HCT116 (cell line): Measurements from ENCODE around the gene GTPBP1. TPM values are rescaled to one million over a fixed set of nuclear protein-coding genes. Genes with fewer than 3 reads are reported as not detected.

Source experiments
- ATAC-seq: fragments of 200-7000 bp; cut with Tn5 transposase; 2 replicates; pipeline ENCODE4 v1.9.1; 2020; ENCODE audit warnings: mild to moderate bottlenecking, moderate library complexity
- BruUV-seq: library from RNA; stranded (reverse); fragments of 400-500 nt; replicated peaks from 2 replicates; lab custom pipeline; 2021; lab: Mats Ljungman, UMichigan
- CTCF ChIA-PET: fragments of 300-600 bp; sonication (Branson Sonifier 250); formaldehyde crosslinking; loops from one replicate; lab custom pipeline; 2021; ENCODE audit warnings: antibody characterized with exemption; lab: Charles Lee
- POLR2A ChIA-PET: fragments of 300-600, 350-600 bp; sonication (Branson Sonifier 250); formaldehyde crosslinking; loops from one replicate; lab custom pipeline; 2021; ENCODE audit warnings: antibody characterized with exemption; lab: Charles Lee
- RAD21 ChIA-PET, 2 experiments: fragments of 300-600 bp; sonication (Branson Sonifier 250); formaldehyde crosslinking; loops; one replicate each; lab custom pipeline; 2023; ENCODE audit warnings: low total read pairs in 2 of 2; ENCODE audit not compliant: uncharacterized antibody in 2 of 2, unreplicated experiment in 2 of 2, low non-redundant PET in 1 of 2; lab: Charles Lee
- DNase-seq: peaks from one replicate; pipeline ENCODE4 v3.0.0-alpha.2; 2010; ENCODE audit warnings: low read depth, low spot score
- H2AFZ ChIP-seq: fragments of 200-600 bp; shearing (Covaris generic), sonication (generic); 2 replicates; pipeline ENCODE4 v1.6.1; 2017; ENCODE audit warnings: low read depth, mixed run types, mixed read lengths, antibody characterized with exemption, low read length; ENCODE audit not compliant: poor library complexity, severe bottlenecking
- H3K27ac ChIP-seq: 2 replicates; pipeline ENCODE4 v1.5.1; 2012; ENCODE audit warnings: low read depth, low read length
- H3K27me3 ChIP-seq: fragments of 200-600 bp; sonication (generic); 2 replicates; pipeline ENCODE4 v1.6.1; 2016; ENCODE audit warnings: mixed run types, low read length, mixed read lengths; ENCODE audit not compliant: insufficient read depth
- H3K36me3 ChIP-seq, 2 experiments: fragments of 200-500 bp in 1 of 2; fragments of 200-600 bp in 1 of 2; sonication (Bioruptor generic) in 1 of 2; sonication (generic) in 1 of 2; 2 replicates each; pipeline versions ENCODE4 v1.5.1 to v1.6.1; 2014 to 2016; ENCODE audit warnings: low read length in 2 of 2, inconsistent platforms in 1 of 2, mixed read lengths in 1 of 2, mixed run types in 1 of 2; ENCODE audit not compliant: insufficient read depth in 2 of 2, control insufficient read depth in 1 of 2
- H3K4me1 ChIP-seq, 2 experiments: fragments of 200-600 bp in 1 of 2; sonication (generic) in 1 of 2; 2 replicates each; pipeline versions ENCODE4 v1.5.1 to v1.6.1; 2012 to 2017; ENCODE audit warnings: low read length in 2 of 2, inconsistent platforms in 1 of 2, mild to moderate bottlenecking in 1 of 2, mixed read lengths in 1 of 2, mixed run types in 1 of 2, moderate library complexity in 1 of 2; ENCODE audit not compliant: insufficient read depth in 2 of 2, control insufficient read depth in 1 of 2
- H3K4me2 ChIP-seq: fragments of 200-600 bp; sonication (generic); 2 replicates; pipeline ENCODE4 v1.6.1; 2017; ENCODE audit warnings: mixed run types, low read length, mixed read lengths
- H3K4me3 ChIP-seq, 2 experiments: fragments of 200-600 bp in 1 of 2; sonication (generic) in 1 of 2; replicated peaks in 1 of 2; 2 replicates each; pipeline ENCODE4 v1.5.1; 2011 to 2016; ENCODE audit warnings: low read length in 2 of 2, control low read depth in 1 of 2, low read depth in 1 of 2, mild to moderate bottlenecking in 1 of 2, mixed read lengths in 1 of 2, mixed run types in 1 of 2
- H3K79me2 ChIP-seq: fragments of 200-600 bp; sonication (generic); 2 replicates; pipeline ENCODE4 v1.6.1; 2017; ENCODE audit warnings: mild to moderate bottlenecking, mixed run types, low read length, moderate library complexity, mixed read lengths; ENCODE audit not compliant: insufficient read depth
- H3K9ac ChIP-seq: fragments of 200-600 bp; sonication (generic); 2 replicates; pipeline ENCODE4 v1.6.1; 2016; ENCODE audit warnings: low read length, mixed read lengths
- H3K9me2 ChIP-seq: fragments of 200-600 bp; sonication (generic), shearing (Covaris generic); 2 replicates; pipeline ENCODE4 v1.6.1; 2017; ENCODE audit warnings: mixed run types, mild to moderate bottlenecking, moderate library complexity; ENCODE audit not compliant: insufficient read depth
- H3K9me3 ChIP-seq, 2 experiments: fragments of 200-500 bp in 1 of 2; fragments of 200-600 bp in 1 of 2; sonication (Bioruptor generic) in 1 of 2; sonication (generic) in 1 of 2; 2 replicates each; pipeline ENCODE4 v1.6.1; 2014 to 2017; ENCODE audit warnings: low read length in 2 of 2, mixed read lengths in 2 of 2, inconsistent platforms in 1 of 2, low read depth in 1 of 2, mild to moderate bottlenecking in 1 of 2, mixed run types in 1 of 2, moderate library complexity in 1 of 2; ENCODE audit not compliant: control insufficient read depth in 1 of 2, insufficient read depth in 1 of 2
- H4K20me1 ChIP-seq: fragments of 200-600 bp; sonication (generic), shearing (Covaris generic); 2 replicates; pipeline ENCODE4 v1.6.1; 2017; ENCODE audit warnings: mixed run types, mild to moderate bottlenecking, moderate library complexity; ENCODE audit not compliant: insufficient read depth
- CBX3 ChIP-seq: IDR thresholded peaks from 2 replicates; pipeline ENCODE4 v1.6.1; 2012; ENCODE audit warnings: low read depth
- ELF1 ChIP-seq: IDR thresholded peaks from 2 replicates; pipeline ENCODE4 v1.6.1; 2012; ENCODE audit warnings: low read depth, borderline replicate concordance
- EZH2 ChIP-seq: fragments of 200-600 bp; sonication (generic); IDR thresholded peaks from 2 replicates; pipeline ENCODE4 v1.6.1; 2017; ENCODE audit warnings: antibody characterized with exemption, mixed run types
- JUND ChIP-seq: IDR thresholded peaks from 2 replicates; pipeline ENCODE4 v1.6.1; 2012
- POLR2AphosphoS5 ChIP-seq: IDR thresholded peaks from 2 replicates; pipeline ENCODE4 v1.6.1; 2011; ENCODE audit warnings: mild to moderate bottlenecking, low read depth, low read length, moderate library complexity
- SIN3A ChIP-seq: IDR thresholded peaks from 2 replicates; pipeline ENCODE4 v1.6.1; 2012; ENCODE audit warnings: low read depth
- SP1 ChIP-seq: IDR thresholded peaks from 2 replicates; pipeline ENCODE4 v1.6.1; 2012; ENCODE audit warnings: low read depth
- SRF ChIP-seq: IDR thresholded peaks from 2 replicates; pipeline ENCODE4 v1.6.1; 2012; ENCODE audit warnings: low read depth
- ZFX ChIP-seq: fragments of 450-650 bp; IDR thresholded peaks from 2 replicates; pipeline ENCODE4 v1.6.1; 2017
- intact Hi-C: fragments of 100-400 bp; cut with micrococcal nuclease; formaldehyde crosslinking; loops from 2 replicates; pipeline ENCODE4 v1.10.0; 2022
- total RNA-seq: library from RNA; stranded (reverse); gene quantifications from one replicate; pipeline ENCODE4 v1.2.1, GENCODE V29; 2021; ENCODE audit not compliant: unreplicated experiment
- TF ChIP-seq, protein P1 (sequence below): IDR thresholded peaks from 2 replicates; pipeline ENCODE4 v1.6.1; 2012
- TF ChIP-seq, protein P2 (sequence below): IDR thresholded peaks from 2 replicates; pipeline ENCODE4 v1.6.1; 2012; ENCODE audit warnings: low read depth
- TF ChIP-seq, protein P3 (sequence below), 3 experiments: fragments of 200-600 bp in 1 of 3; sonication (generic) in 1 of 3; IDR thresholded peaks in 2 of 3; conservative IDR thresholded peaks in 1 of 3; 2 replicates each; pipeline ENCODE4 v1.5.1; 2012 to 2017; ENCODE audit warnings: low read depth in 2 of 3, low read length in 2 of 3, antibody characterized with exemption in 1 of 3, borderline replicate concordance in 1 of 3, control low read depth in 1 of 3, mild to moderate bottlenecking in 1 of 3, mixed read lengths in 1 of 3, mixed run types in 1 of 3, moderate library complexity in 1 of 3; ENCODE audit not compliant: insufficient read depth in 1 of 3

Gene GTPBP1
- total RNA-seq, 1 experiment from 2014 or later, result 48.2 TPM

DNA sequence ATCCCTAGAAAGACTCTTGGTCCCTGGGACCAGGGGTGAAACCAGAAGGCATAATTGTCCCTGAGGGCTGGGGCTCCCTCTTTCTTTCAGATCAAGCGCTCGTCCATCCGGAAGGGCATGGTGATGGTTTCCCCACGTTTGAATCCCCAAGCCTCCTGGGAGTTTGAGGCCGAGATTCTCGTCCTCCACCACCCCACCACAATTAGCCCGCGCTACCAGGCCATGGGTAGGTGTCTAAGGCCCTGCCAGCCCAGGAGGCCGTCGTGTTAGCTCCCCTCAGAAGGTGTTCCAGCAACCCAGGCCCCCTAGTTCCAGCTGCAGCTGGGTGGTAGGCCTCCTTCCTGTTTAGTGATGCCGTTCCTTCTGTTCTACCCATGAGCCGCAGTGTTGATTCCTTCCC is 21.4 kb downstream of the GTPBP1 start:
- intact Hi-C loops, result no loop called here
- Histone ChIP-seq H2AFZ (no peak overlapping the region), H3K4me2 (no peak overlapping the region), H3K36me3 (peaks cover 60 to 63% of the 10 kb centered on the region in 2 experiments; a peak in 3 of 4 replicates), H3K9me2 (no peaks in the 10 kb centered on the region), H3K4me3 (no peak overlapping the region), H4K20me1 (no peaks in the 10 kb centered on the region), H3K79me2 (no peaks in the 10 kb centered on the region), H3K4me1 (no peaks in the 10 kb centered on the region), H3K27ac (no peak overlapping the region), H3K27me3 (no peaks in the 10 kb centered on the region), H3K9ac (no peak overlapping the region), H3K9me3 (no peaks in the 10 kb centered on the region)
- no peak for ATAC-seq
- TF ChIP-seq SIN3A (no peak), SP1 (no peak), SRF (no peak), JUND (no peak), POLR2AphosphoS5 (no peak)
- TF ChIP-seq, protein P1, sequence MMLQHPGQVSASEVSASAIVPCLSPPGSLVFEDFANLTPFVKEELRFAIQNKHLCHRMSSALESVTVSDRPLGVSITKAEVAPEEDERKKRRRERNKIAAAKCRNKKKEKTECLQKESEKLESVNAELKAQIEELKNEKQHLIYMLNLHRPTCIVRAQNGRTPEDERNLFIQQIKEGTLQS, result no peak
- CTCF ChIA-PET, result no interaction called here
- RAD21 ChIA-PET, result no interaction called here
- no peak for DNase-seq
- POLR2A ChIA-PET, result no interaction called here
- no TSS peak for BruUV-seq

DNA sequence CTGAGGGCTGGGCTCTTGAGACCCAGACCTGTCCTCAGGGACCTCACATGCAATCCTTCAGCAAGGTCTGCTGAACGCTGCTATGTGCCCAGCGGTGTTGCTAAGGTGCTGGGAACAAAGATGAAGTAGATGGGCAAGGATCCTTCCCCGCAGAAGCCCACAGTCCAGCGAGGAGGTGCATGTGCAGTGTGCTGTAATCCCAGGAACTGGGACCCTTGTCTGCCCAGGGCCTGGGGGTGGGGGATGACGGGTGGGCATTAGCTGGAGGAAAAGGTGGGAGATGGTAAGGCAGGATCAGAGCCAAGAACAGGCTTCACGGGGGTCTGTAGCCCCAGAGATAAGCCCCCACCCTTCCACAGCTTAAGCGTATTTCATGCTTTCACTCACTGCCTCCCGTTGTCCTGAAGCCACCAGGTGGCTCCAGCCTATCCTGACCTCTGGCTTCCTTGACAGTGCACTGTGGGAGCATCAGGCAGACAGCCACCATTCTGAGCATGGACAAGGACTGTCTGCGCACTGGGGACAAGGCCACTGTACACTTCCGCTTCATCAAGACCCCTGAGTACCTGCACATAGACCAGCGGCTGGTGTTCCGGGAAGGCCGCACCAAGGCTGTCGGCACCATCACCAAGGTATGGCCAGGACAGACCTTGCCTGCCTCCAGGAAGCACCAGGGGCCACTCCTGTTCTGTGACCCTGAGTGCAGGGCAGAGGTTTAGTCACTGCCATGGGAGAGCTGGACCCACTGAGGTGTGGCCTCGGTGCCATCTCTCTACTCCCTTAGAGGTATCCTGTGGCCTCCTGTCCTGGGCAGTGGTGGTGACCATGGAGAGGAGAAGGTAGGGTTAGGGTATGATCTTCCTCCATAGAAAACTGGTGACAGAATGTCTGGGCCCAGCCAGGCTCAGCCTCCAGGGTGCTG is 22.0 kb downstream of the GTPBP1 start:
- intact Hi-C loops, result no loop called here
- Histone ChIP-seq H3K27me3 (no peaks in the 10 kb centered on the region), H3K9ac (no peak overlapping the region), H3K4me2 (no peak overlapping the region), H3K9me3 (no peaks in the 10 kb centered on the region), H3K27ac (no peak overlapping the region), H4K20me1 (no peaks in the 10 kb centered on the region), H3K79me2 (no peaks in the 10 kb centered on the region), H3K36me3 (peaks cover 57% of the 10 kb centered on the region in 2 experiments; a peak in 3 of 4 replicates), H3K4me1 (no peaks in the 10 kb centered on the region), H3K9me2 (no peaks in the 10 kb centered on the region), H2AFZ (no peak overlapping the region), H3K4me3 (no peak overlapping the region)
- ChIA-PET RAD21 (no interaction called here), POLR2A (no interaction called here), CTCF (no interaction called here)
- no TSS peak for BruUV-seq
- DNase-seq, result no peak
- ATAC-seq, result no peak
- TF ChIP-seq JUND (no peak), CBX3 (no peak), SIN3A (no peak), ZFX (no peak), SP1 (no peak), ELF1 (no peak), POLR2AphosphoS5 (no peak), EZH2 (no peak), SRF (no peak)
- TF ChIP-seq, protein P1, result no peak
- TF ChIP-seq, protein P2, sequence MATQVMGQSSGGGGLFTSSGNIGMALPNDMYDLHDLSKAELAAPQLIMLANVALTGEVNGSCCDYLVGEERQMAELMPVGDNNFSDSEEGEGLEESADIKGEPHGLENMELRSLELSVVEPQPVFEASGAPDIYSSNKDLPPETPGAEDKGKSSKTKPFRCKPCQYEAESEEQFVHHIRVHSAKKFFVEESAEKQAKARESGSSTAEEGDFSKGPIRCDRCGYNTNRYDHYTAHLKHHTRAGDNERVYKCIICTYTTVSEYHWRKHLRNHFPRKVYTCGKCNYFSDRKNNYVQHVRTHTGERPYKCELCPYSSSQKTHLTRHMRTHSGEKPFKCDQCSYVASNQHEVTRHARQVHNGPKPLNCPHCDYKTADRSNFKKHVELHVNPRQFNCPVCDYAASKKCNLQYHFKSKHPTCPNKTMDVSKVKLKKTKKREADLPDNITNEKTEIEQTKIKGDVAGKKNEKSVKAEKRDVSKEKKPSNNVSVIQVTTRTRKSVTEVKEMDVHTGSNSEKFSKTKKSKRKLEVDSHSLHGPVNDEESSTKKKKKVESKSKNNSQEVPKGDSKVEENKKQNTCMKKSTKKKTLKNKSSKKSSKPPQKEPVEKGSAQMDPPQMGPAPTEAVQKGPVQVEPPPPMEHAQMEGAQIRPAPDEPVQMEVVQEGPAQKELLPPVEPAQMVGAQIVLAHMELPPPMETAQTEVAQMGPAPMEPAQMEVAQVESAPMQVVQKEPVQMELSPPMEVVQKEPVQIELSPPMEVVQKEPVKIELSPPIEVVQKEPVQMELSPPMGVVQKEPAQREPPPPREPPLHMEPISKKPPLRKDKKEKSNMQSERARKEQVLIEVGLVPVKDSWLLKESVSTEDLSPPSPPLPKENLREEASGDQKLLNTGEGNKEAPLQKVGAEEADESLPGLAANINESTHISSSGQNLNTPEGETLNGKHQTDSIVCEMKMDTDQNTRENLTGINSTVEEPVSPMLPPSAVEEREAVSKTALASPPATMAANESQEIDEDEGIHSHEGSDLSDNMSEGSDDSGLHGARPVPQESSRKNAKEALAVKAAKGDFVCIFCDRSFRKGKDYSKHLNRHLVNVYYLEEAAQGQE, result no peak
- TF ChIP-seq, protein P3, sequence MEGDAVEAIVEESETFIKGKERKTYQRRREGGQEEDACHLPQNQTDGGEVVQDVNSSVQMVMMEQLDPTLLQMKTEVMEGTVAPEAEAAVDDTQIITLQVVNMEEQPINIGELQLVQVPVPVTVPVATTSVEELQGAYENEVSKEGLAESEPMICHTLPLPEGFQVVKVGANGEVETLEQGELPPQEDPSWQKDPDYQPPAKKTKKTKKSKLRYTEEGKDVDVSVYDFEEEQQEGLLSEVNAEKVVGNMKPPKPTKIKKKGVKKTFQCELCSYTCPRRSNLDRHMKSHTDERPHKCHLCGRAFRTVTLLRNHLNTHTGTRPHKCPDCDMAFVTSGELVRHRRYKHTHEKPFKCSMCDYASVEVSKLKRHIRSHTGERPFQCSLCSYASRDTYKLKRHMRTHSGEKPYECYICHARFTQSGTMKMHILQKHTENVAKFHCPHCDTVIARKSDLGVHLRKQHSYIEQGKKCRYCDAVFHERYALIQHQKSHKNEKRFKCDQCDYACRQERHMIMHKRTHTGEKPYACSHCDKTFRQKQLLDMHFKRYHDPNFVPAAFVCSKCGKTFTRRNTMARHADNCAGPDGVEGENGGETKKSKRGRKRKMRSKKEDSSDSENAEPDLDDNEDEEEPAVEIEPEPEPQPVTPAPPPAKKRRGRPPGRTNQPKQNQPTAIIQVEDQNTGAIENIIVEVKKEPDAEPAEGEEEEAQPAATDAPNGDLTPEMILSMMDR (IDR thresholded peaks at IDR 0.05 in 2 of 3, conservative IDR thresholded peaks at IDR 0.05 in 1 of 3; ENCODE audit: borderline replicate concordance in 1 of 3, insufficient read depth in 1 of 3, low read depth in 2 of 3, low read length in 2 of 3), result no peak
